Mesenchymal stem cell (in vitro differentiated cells and primary cell): ENCODE measurements around the gene DPP6.

Source experiments
- DNase-seq: peaks from one replicate; pipeline ENCODE4 v3.0.0-alpha.2; 2013
- H2AFZ ChIP-seq: one replicate; pipeline ENCODE4 v1.6.1; 2013; ENCODE audit warnings: low read depth, mild to moderate bottlenecking, control low read depth, inconsistent platforms, low read length, moderate library complexity
- H2AK5ac ChIP-seq: 2 replicates; pipeline ENCODE4 v1.6.1; 2013; ENCODE audit warnings: low read length, moderate library complexity, mild to moderate bottlenecking, inconsistent platforms; ENCODE audit not compliant: severe bottlenecking
- H2BK120ac ChIP-seq: one replicate; pipeline ENCODE4 v1.6.1; 2013; ENCODE audit warnings: low read depth, mild to moderate bottlenecking, inconsistent platforms, low read length, moderate library complexity
- H2BK12ac ChIP-seq, 2 experiments: one replicate each; pipeline ENCODE4 v1.6.1; 2013; ENCODE audit warnings: inconsistent platforms in 2 of 2, low read length in 2 of 2, mild to moderate bottlenecking in 2 of 2, moderate library complexity in 2 of 2, control low read depth in 1 of 2
- H2BK15ac ChIP-seq: one replicate; pipeline ENCODE4 v1.6.1; 2013; ENCODE audit warnings: mild to moderate bottlenecking, low read depth, inconsistent platforms; ENCODE audit not compliant: poor library complexity, severe bottlenecking
- H2BK5ac ChIP-seq: 2 replicates; pipeline ENCODE4 v1.6.1; 2013; ENCODE audit warnings: low read depth, mild to moderate bottlenecking, low read length, control low read depth, inconsistent platforms; ENCODE audit not compliant: poor library complexity, severe bottlenecking
- H3K14ac ChIP-seq, 2 experiments: one replicate each; pipeline ENCODE4 v1.6.1; 2013; ENCODE audit warnings: inconsistent platforms in 2 of 2, low read length in 2 of 2, control low read depth in 1 of 2, mild to moderate bottlenecking in 1 of 2, moderate library complexity in 1 of 2
- H3K18ac ChIP-seq, 2 experiments: one replicate each; pipeline ENCODE4 v1.6.1; 2013; ENCODE audit warnings: inconsistent platforms in 2 of 2, low read length in 2 of 2, control low read depth in 1 of 2, low read depth in 1 of 2, mild to moderate bottlenecking in 1 of 2
- H3K23ac ChIP-seq, 2 experiments: one replicate each; pipeline ENCODE4 v1.6.1; 2013; ENCODE audit warnings: inconsistent platforms in 2 of 2, low read length in 2 of 2, mild to moderate bottlenecking in 2 of 2, moderate library complexity in 2 of 2, control low read depth in 1 of 2
- H3K27ac ChIP-seq: 2 replicates; pipeline ENCODE4 v1.5.1; 2013; ENCODE audit warnings: mild to moderate bottlenecking, moderate library complexity, low read length, control low read depth, inconsistent platforms; ENCODE audit not compliant: poor library complexity, severe bottlenecking
- H3K27me3 ChIP-seq, 2 experiments: 2 replicates each; pipeline versions ENCODE4 v1.6.1 to v1.7.0; 2013; ENCODE audit warnings: low read length in 2 of 2, mild to moderate bottlenecking in 2 of 2, moderate library complexity in 2 of 2, control low read depth in 1 of 2, inconsistent platforms in 1 of 2; ENCODE audit not compliant: control insufficient read depth in 1 of 2, insufficient read depth in 1 of 2
- H3K36me3 ChIP-seq, 2 experiments: 2 replicates each; pipeline versions ENCODE4 v1.6.1 to v1.7.0; 2013; ENCODE audit warnings: low read length in 2 of 2, control low read depth in 1 of 2, inconsistent platforms in 1 of 2, low read depth in 1 of 2, mild to moderate bottlenecking in 1 of 2; ENCODE audit not compliant: insufficient read depth in 2 of 2, control insufficient read depth in 1 of 2
- H3K4ac ChIP-seq, 2 experiments: one replicate each; pipeline ENCODE4 v1.6.1; 2013; ENCODE audit warnings: inconsistent platforms in 2 of 2, low read length in 2 of 2, mild to moderate bottlenecking in 2 of 2, moderate library complexity in 2 of 2, control low read depth in 1 of 2, low read depth in 1 of 2
- H3K4me1 ChIP-seq: 2 replicates; pipeline ENCODE4 v1.6.1; 2013; ENCODE audit warnings: low read depth, low read length, control low read depth; ENCODE audit not compliant: control insufficient read depth, insufficient read depth
- H3K4me2 ChIP-seq: 2 replicates; pipeline ENCODE4 v1.6.1; 2013; ENCODE audit warnings: low read length, mild to moderate bottlenecking, inconsistent platforms; ENCODE audit not compliant: poor library complexity, severe bottlenecking
- H3K4me3 ChIP-seq, 2 experiments: 2 replicates each; pipeline versions ENCODE4 v1.5.1 to v1.7.0; 2013; ENCODE audit warnings: low read length in 2 of 2, mild to moderate bottlenecking in 2 of 2, control low read depth in 1 of 2, low read depth in 1 of 2; ENCODE audit not compliant: insufficient read depth in 1 of 2
- H3K79me1 ChIP-seq: replicated peaks from 2 replicates; pipeline ENCODE4 v1.6.1; 2013; ENCODE audit warnings: mild to moderate bottlenecking, control low read depth, low read length, inconsistent platforms; ENCODE audit not compliant: poor library complexity, severe bottlenecking
- H3K9ac ChIP-seq: 2 replicates; pipeline ENCODE4 v1.7.0; 2013; ENCODE audit warnings: mild to moderate bottlenecking, low read length, moderate library complexity
- H3K9me3 ChIP-seq: 2 replicates; pipeline ENCODE4 v1.7.0; 2013; ENCODE audit warnings: mild to moderate bottlenecking, low read length; ENCODE audit not compliant: control insufficient read depth
- H4K8ac ChIP-seq: one replicate; pipeline ENCODE4 v1.6.1; 2013; ENCODE audit warnings: inconsistent platforms, mild to moderate bottlenecking, low read length, moderate library complexity
- H4K91ac ChIP-seq: one replicate; pipeline ENCODE4 v1.6.1; 2013; ENCODE audit warnings: mild to moderate bottlenecking, low read length, inconsistent platforms
- WGBS: methylation state at CpG from one replicate; pipeline ENCODE4 v1.1.7; 2013; ENCODE audit warnings: mixed read lengths; 5-methylcytosine and 5-hydroxymethylcytosine counted together

DPP6 gene

DNA sequence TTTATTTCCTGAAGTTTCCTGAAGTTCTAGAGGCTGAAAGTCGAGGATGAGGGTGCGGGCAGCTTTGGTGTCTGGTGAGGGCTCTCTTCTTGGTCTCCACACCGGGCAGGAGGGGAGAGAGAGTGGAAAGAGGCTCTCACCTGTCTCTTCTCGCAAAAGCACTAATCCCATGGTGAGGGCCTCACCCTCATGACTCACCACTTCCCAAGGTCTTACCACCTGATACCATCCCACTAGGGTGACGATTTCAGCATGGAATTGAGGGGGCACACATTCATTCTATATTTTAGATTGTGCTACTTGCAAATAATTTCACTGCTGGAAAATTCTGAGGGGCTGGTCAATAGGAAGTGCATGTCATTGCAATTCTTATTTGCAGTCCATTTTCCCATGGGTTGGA, 292.9 kb downstream of the DPP6 start:
- no peak overlapping the region for H3K18ac ChIP-seq
- peaks cover 1% of the 10 kb centered on the region for H3K4me1 ChIP-seq
- H2AFZ ChIP-seq: no peak overlapping the region
- H4K8ac ChIP-seq: no peak overlapping the region
- H3K36me3 ChIP-seq: no peaks in the 10 kb centered on the region
- H2BK120ac ChIP-seq: no peak overlapping the region
- WGBS: 48% methylated on average over 3 of the region's 5 CpGs
- no peak overlapping the region for H3K4me3 ChIP-seq
- no peak for DNase-seq
- H2BK12ac ChIP-seq: no peak overlapping the region
- no peak overlapping the region for H3K23ac ChIP-seq
- no peak overlapping the region for H3K14ac ChIP-seq
- H3K4ac ChIP-seq: no peak overlapping the region
- H3K4me2 ChIP-seq: no peak overlapping the region
- H3K27me3 ChIP-seq: no peaks in the 10 kb centered on the region
- no peaks in the 10 kb centered on the region for H3K79me1 ChIP-seq
- H2BK5ac ChIP-seq: no peak overlapping the region
- no peak overlapping the region for H4K91ac ChIP-seq
- no peak overlapping the region for H2AK5ac ChIP-seq
- H2BK15ac ChIP-seq: no peak overlapping the region
- H3K9me3 ChIP-seq: peaks cover 17% of the 10 kb centered on the region
- no peak overlapping the region for H3K27ac ChIP-seq
- H3K9ac ChIP-seq: no peak overlapping the region

DNA sequence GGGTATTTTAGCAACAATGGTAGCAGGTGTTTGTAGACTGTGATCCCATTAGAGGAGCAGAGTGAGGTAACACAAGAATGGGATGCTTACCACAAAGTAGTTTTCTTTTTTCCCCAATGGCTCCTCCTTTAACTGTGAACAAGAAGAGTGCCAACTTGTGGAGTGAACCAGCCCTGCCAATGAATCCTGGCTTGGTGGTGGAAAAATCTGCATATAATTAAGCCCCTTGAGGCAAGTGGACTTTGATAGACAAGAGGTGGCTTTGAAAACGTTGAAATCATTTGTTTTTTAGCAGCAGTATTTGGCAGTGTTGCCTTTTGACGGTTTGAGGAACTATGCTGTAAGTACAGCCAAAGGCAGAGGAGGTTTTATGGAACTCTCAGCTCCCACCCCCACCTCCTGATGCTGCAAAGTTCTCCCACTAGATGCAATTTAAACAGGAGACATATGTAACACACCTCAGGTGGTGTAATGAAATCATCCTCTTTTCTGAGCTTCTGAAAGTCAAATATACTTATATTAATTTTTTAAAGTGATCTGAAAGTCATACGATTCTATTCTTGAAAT, 295.6 kb downstream of the DPP6 start:
- Histone ChIP-seq H4K91ac (no peak overlapping the region), H3K36me3 (no peaks in the 10 kb centered on the region), H3K4me2 (no peak overlapping the region), H3K9me3 (peaks cover 20% of the 10 kb centered on the region), H2BK12ac (no peak overlapping the region), H2BK5ac (no peak overlapping the region), H3K79me1 (no peaks in the 10 kb centered on the region), H2BK15ac (no peak overlapping the region), H3K14ac (no peak overlapping the region), H3K23ac (no peak overlapping the region), H3K18ac (no peak overlapping the region), H3K9ac (no peak overlapping the region), H3K27ac (no peak overlapping the region), H3K4me3 (no peak overlapping the region), H2AK5ac (no peak overlapping the region), H3K4me1 (peaks cover 1% of the 10 kb centered on the region), H2AFZ (no peak overlapping the region), H4K8ac (no peak overlapping the region), H3K4ac (no peak overlapping the region), H3K27me3 (no peaks in the 10 kb centered on the region), H2BK120ac (no peak overlapping the region)
- no peak for DNase-seq
- 20% methylated on average over 2 of the region's 3 CpGs for WGBS

DNA sequence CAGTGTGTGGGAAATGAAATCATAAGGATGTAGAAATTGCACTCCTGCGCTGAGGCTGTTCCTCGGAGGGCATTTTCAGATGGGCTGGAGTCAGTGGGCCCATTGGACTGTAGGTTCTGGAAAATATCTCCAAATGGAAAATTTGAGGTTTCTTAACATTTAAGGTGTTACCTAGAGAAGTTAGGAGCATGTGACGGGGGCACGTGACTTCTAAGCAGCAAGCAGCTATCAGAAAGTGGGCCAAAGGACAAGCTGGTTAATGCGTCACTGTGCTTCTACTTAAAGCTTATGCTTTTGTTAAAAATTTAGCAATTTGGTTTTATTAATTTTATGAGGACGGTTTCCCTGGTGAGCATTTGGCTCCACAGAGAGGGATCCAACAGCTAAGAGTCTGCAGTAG, 298.7 kb downstream of the DPP6 start:
- no peak overlapping the region for H4K8ac ChIP-seq
- no peak overlapping the region for H3K9ac ChIP-seq
- no peaks in the 10 kb centered on the region for H3K79me1 ChIP-seq
- no peak overlapping the region for H4K91ac ChIP-seq
- H3K4me2 ChIP-seq: no peak overlapping the region
- no peak overlapping the region for H2BK120ac ChIP-seq
- no peak overlapping the region for H3K14ac ChIP-seq
- H3K9me3 ChIP-seq: peaks cover 12% of the 10 kb centered on the region
- H2AFZ ChIP-seq: no peak overlapping the region
- H2AK5ac ChIP-seq: no peak overlapping the region
- no peak overlapping the region for H3K27ac ChIP-seq
- no peaks in the 10 kb centered on the region for H3K36me3 ChIP-seq
- 81% methylated on average over 6 of the region's 6 CpGs for WGBS
- H3K4ac ChIP-seq: no peak overlapping the region
- no peak overlapping the region for H3K4me3 ChIP-seq
- H3K18ac ChIP-seq: no peak overlapping the region
- no peaks in the 10 kb centered on the region for H3K27me3 ChIP-seq
- no peak overlapping the region for H2BK12ac ChIP-seq
- H3K23ac ChIP-seq: no peak overlapping the region
- no peak overlapping the region for H2BK15ac ChIP-seq
- no peak for DNase-seq
- no peak overlapping the region for H2BK5ac ChIP-seq
- H3K4me1 ChIP-seq: no peaks in the 10 kb centered on the region

DNA sequence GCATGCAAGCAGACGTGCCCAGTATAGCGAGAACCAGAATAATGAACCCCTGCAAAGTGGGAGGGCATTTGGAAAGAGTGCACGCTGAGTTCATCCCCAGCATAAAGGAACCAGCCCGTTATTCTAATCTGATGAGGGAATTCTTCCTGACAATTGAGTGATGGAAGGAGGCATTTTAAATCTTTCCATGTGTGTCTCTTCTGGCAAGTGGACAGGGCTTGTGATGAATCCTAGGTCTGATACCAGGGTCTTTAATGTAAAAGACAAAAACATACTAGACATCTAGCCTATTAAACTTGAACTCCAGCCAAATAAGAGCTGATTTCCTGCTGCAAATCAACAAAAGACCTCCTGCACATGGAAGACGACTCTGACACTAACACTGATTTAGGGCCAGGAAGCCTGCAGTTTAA, 301.2 kb downstream of the DPP6 start:
- Histone ChIP-seq H3K27me3 (no peaks in the 10 kb centered on the region), H2BK120ac (no peak overlapping the region), H2AFZ (no peak overlapping the region), H3K4ac (no peak overlapping the region), H3K4me1 (no peaks in the 10 kb centered on the region), H3K9ac (no peak overlapping the region), H3K79me1 (no peaks in the 10 kb centered on the region), H3K27ac (no peak overlapping the region), H2AK5ac (no peak overlapping the region), H3K18ac (no peak overlapping the region), H3K36me3 (no peaks in the 10 kb centered on the region), H4K8ac (no peak overlapping the region), H3K9me3 (peaks cover 14% of the 10 kb centered on the region), H2BK15ac (no peak overlapping the region), H3K23ac (no peak overlapping the region), H2BK12ac (no peak overlapping the region), H3K4me3 (no peak overlapping the region), H4K91ac (no peak overlapping the region), H2BK5ac (no peak overlapping the region), H3K4me2 (no peak overlapping the region), H3K14ac (no peak overlapping the region)
- 66% methylated on average over 5 of the region's 5 CpGs for WGBS
- DNase-seq: no peak
